ENCODE measurements around the gene SAFB. TPM values are rescaled to one million over a fixed set of nuclear protein-coding genes. Genes with fewer than 3 reads are reported as not detected.

Gene SAFB
- total RNA-seq, 4 donors from 2014 or later = 29.8 to 60.0 (median 56.1) TPM

DNA sequence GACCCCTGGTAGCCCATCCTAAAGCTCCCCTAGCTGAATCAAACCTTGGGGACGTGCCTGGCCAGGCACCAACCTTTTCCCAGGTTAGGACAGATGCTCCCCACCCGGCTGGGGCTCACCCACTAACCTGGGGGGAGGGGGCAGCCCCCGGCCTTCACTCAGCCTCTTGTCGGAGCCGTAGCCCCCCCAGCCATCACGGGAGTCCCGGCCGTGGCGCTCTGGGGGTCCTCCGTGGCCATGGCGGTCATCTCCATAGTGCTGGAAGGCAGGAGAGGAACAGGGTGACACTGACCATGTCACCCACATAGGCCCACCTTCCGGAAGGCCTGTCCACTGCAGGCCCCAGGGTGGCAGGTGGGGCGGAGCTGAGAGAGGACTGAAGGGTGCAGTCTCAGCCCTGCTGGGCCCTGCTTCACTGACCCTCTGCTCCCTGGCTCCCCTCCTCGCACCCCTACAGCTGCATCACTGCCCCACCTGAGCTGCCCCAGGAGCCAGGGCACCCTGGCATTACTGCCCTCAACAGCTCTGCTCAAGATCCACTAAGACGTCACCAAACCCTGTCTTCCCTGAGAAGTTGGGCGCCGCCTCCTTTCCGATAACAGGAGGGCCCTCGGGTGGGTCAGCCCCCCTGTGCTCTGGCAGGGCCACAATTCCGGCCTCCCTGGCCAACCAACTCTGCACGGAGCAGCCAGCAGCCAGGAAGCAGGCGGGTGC, 32.6 kb upstream of the SAFB start:
- in situ Hi-C loops (cut with MboI; ENCODE audit: low sequenced_read_pairs in 4 of 4) = loop anchor here in 1 of 4 donors (25.0 kb wide), 1 partner anchor 528 kb away; no protein-coding TSS in a partner anchor
- no peak for ATAC-seq

DNA sequence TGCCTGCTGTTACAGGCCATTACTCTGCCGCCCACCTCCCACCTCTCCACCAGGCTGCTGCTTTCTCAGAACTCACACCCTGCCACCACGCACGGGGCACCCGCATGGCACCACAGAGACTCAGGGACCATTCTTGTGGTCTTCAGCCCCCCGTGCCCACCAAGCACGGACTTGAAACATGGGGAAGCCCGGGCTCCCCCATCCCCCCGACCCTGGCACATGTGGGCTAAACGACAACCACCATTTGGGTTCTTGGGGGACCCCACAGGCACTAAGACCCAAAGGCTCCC, 32.1 kb upstream of the SAFB start:
- Histone ChIP-seq H3K9me3 (no peaks in the 10 kb centered on the region), H3K4me3 (no peak overlapping the region), H3K27me3 (no peaks in the 10 kb centered on the region), H3K4me1 (peaks cover 7 to 10% of the 10 kb centered on the region in 2 donors), H3K27ac (no peak overlapping the region), H3K36me3 (peaks cover 4 to 99% of the 10 kb centered on the region in 2 donors)
- intact Hi-C loops (cut with DNase I; ENCODE audit: low total_unique reads) (no loop called here), in situ Hi-C loops (cut with MboI; ENCODE audit: low sequenced_read_pairs in 4 of 4) (loop anchor here in 1 of 4 donors (25.0 kb wide), 1 partner anchor 529 kb away; no protein-coding TSS in a partner anchor)
- no peak for DNase-seq
- ATAC-seq = no peak
- TF ChIP-seq, protein P1, sequence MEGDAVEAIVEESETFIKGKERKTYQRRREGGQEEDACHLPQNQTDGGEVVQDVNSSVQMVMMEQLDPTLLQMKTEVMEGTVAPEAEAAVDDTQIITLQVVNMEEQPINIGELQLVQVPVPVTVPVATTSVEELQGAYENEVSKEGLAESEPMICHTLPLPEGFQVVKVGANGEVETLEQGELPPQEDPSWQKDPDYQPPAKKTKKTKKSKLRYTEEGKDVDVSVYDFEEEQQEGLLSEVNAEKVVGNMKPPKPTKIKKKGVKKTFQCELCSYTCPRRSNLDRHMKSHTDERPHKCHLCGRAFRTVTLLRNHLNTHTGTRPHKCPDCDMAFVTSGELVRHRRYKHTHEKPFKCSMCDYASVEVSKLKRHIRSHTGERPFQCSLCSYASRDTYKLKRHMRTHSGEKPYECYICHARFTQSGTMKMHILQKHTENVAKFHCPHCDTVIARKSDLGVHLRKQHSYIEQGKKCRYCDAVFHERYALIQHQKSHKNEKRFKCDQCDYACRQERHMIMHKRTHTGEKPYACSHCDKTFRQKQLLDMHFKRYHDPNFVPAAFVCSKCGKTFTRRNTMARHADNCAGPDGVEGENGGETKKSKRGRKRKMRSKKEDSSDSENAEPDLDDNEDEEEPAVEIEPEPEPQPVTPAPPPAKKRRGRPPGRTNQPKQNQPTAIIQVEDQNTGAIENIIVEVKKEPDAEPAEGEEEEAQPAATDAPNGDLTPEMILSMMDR (IDR thresholded peaks at IDR 0.05 in 4 of 5, conservative IDR thresholded peaks at IDR 0.05 in 1 of 5) = no peak
- no peak for TF ChIP-seq POLR2A (IDR thresholded peaks at IDR 0.05)

More for the DNA sequence above, 32.6 kb upstream of the SAFB start:
- H3K4me1 ChIP-seq = peaks cover 12 to 15% of the 10 kb centered on the region in 2 donors
- H3K27ac ChIP-seq = no peak overlapping the region
- DNase-seq = no peak
- TF ChIP-seq, protein P1 (IDR thresholded peaks at IDR 0.05 in 4 of 5, conservative IDR thresholded peaks at IDR 0.05 in 1 of 5) = no peak
- TF ChIP-seq POLR2A (IDR thresholded peaks at IDR 0.05) = no peak
- no peaks in the 10 kb centered on the region for H3K27me3 ChIP-seq
- H3K9me3 ChIP-seq = no peaks in the 10 kb centered on the region
- H3K4me3 ChIP-seq = no peak overlapping the region
- intact Hi-C loops (cut with DNase I; ENCODE audit: low total_unique reads) = no loop called here
- H3K36me3 ChIP-seq = peaks cover 4 to 94% of the 10 kb centered on the region in 2 donors

DNA sequence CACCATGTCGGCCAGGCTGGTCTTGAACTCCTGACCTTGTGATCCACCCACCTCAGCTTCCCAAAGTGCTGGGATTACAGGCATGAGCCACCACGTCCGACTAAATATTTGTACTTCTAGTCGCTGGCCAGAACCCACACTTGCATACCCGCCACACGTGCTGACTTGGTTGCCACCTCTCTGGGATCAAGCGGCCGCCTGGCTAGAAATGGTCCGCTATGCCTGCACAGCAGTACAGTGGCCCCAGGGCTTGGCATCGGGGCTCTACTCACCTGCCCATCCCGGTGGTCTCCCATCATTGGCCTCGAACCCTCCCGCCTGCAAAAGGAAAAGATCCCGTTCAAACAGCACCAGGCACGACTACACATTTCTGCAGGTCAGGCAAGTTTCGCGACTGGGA, 31.4 kb upstream of the SAFB start:
- intact Hi-C loops (cut with DNase I; ENCODE audit: low total_unique reads) = no loop called here
- H3K27me3 ChIP-seq = no peaks in the 10 kb centered on the region
- H3K4me1 ChIP-seq = peaks cover 0 to 3% of the 10 kb centered on the region in 2 donors
- in situ Hi-C loops (cut with MboI; ENCODE audit: low sequenced_read_pairs in 4 of 4) = loop anchor here in 1 of 4 donors (25.0 kb wide), 1 partner anchor 529 kb away; no protein-coding TSS in a partner anchor
- TF ChIP-seq, protein P1 (IDR thresholded peaks at IDR 0.05 in 4 of 5, conservative IDR thresholded peaks at IDR 0.05 in 1 of 5) = no peak
- no peak for TF ChIP-seq POLR2A (IDR thresholded peaks at IDR 0.05)
- H3K9me3 ChIP-seq = no peaks in the 10 kb centered on the region
- no peak for ATAC-seq
- peaks cover 4 to 100% of the 10 kb centered on the region in 2 donors for H3K36me3 ChIP-seq
- DNase-seq = no peak
- no peak overlapping the region for H3K4me3 ChIP-seq
- H3K27ac ChIP-seq = no peak overlapping the region

DNA sequence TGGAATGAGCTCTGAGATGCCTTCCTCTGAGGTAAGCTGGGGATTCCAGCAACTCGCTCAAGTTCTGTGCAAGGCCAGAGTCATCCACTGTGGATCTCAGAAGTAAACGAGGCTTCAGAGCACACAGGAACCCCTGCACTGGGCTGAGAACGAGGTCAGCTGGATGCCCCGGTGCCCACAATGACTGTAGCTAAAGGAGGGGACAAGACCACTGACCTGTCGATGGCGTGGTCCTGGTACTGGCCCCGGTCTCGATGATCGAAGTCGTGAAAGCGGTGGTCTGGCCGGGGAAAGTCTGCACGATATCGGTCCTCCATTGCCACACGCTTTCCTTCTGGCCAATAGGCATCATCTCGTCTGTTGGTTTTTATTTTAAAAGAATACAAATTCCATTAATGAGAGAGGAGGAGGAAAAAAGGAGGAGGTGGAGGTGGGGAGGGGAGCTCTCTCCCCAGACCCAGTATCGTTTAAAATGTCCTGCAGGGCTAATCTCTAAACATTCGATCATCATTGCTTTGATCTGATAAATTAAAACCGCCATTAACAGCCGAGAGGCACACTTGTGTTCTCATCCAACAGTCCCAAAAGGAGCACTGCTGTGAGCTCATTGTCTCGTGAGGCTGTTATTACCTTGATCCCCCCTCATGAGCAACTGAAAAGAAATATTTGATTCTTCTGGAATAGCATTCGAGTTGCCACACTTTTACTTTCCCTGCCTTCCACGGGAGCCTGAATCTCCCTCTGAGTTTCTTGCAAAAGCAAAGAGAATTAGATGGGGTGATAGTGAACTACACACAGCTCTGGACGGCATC, 30.1 kb upstream of the SAFB start:
- Histone ChIP-seq H3K4me1 (no peaks in the 10 kb centered on the region), H3K27me3 (no peaks in the 10 kb centered on the region), H3K9me3 (no peaks in the 10 kb centered on the region), H3K36me3 (peaks cover 6 to 100% of the 10 kb centered on the region in 2 donors), H3K4me3 (no peak overlapping the region), H3K27ac (no peak overlapping the region)
- DNase-seq = no peak
- no peak for TF ChIP-seq POLR2A (IDR thresholded peaks at IDR 0.05)
- TF ChIP-seq, protein P1 (IDR thresholded peaks at IDR 0.05 in 4 of 5, conservative IDR thresholded peaks at IDR 0.05 in 1 of 5) = no peak
- no peak for ATAC-seq
- intact Hi-C loops (cut with DNase I; ENCODE audit: low total_unique reads) (no loop called here), in situ Hi-C loops (cut with MboI; ENCODE audit: low sequenced_read_pairs in 4 of 4) (loop anchor here in 1 of 4 donors (25.0 kb wide), 1 partner anchor 530 kb away; no protein-coding TSS in a partner anchor)
